ENCODE data around the gene CNN1.

DNA sequence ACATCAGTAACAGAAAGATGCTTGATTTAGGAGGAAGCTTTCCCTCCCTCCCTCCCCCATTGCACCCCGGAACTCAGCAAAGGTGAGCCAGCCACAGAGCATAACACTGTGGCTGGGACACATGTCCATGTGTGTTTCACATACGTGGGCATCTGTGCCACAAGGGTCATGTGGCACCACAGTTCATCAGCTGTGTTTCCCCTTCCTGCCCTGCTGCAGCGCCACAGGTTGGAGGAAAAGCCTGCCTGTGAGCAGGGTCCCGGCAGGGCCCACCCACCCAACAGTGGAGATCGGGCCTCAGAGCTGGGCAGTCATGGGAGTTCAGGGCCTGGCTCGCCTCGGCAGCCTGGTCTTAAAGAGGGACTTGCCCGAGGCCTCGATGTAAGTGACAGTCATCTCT lies 36.0 kb downstream of the CNN1 start:
- TF ChIP-seq POLR2A (IDR thresholded peaks at IDR 0.05), result no peak
- TF ChIP-seq CTCF (IDR thresholded peaks at IDR 0.05 in 4 of 5, conservative IDR thresholded peaks at IDR 0.05 in 1 of 5), result no peak
